Smooth muscle cell (in vitro differentiated cells): Measurements from ENCODE around the gene AQP7. TPM values are rescaled to one million over a fixed set of nuclear protein-coding genes. Genes with fewer than 3 reads are reported as not detected.

Experiments used
- DNase-seq: peaks from one replicate; lab custom pipeline; 2025; ENCODE audit not compliant: unreplicated experiment; lab: John Stamatoyannopoulos, UW
- H2AFZ ChIP-seq: fragments of 200-600 bp; sonication (generic); 2 replicates; pipeline ENCODE4 v1.6.0; 2016; ENCODE audit warnings: antibody characterized with exemption, low read depth, mild to moderate bottlenecking
- H3F3A ChIP-seq: fragments of 200-600 bp; sonication (generic); 2 replicates; pipeline ENCODE4 v1.6.0; 2017; ENCODE audit warnings: antibody characterized with exemption, low read depth
- H3K27ac ChIP-seq: fragments of 200-600 bp; sonication (generic); 2 replicates; pipeline ENCODE4 v1.5.1; 2016; ENCODE audit warnings: low read depth, mild to moderate bottlenecking
- H3K27me3 ChIP-seq: fragments of 200-600 bp; sonication (generic); 2 replicates; pipeline ENCODE4 v1.6.1; 2016; ENCODE audit warnings: low read depth, mild to moderate bottlenecking
- H3K36me3 ChIP-seq: fragments of 200-600 bp; sonication (generic); 2 replicates; pipeline ENCODE4 v1.5.1; 2016; ENCODE audit warnings: low read depth
- H3K4me1 ChIP-seq: fragments of 200-600 bp; sonication (generic); 2 replicates; pipeline ENCODE4 v1.5.1; 2016; ENCODE audit warnings: low read depth
- H3K4me2 ChIP-seq: fragments of 200-600 bp; sonication (generic); 2 replicates; pipeline ENCODE4 v1.6.0; 2016; ENCODE audit warnings: mild to moderate bottlenecking
- H3K4me3 ChIP-seq: fragments of 200-600 bp; sonication (generic); 2 replicates; pipeline ENCODE4 v1.5.1; 2016; ENCODE audit warnings: mild to moderate bottlenecking
- H3K79me2 ChIP-seq: fragments of 200-600 bp; sonication (generic); 2 replicates; pipeline ENCODE4 v1.6.0; 2016; ENCODE audit warnings: low read depth, mild to moderate bottlenecking
- H3K9ac ChIP-seq: fragments of 200-600 bp; sonication (generic); 2 replicates; pipeline ENCODE4 v1.6.0; 2016; ENCODE audit warnings: low read depth
- H3K9me3 ChIP-seq: fragments of 200-600 bp; sonication (generic); replicated peaks from 2 replicates; pipeline ENCODE4 v1.5.1; 2016; ENCODE audit warnings: low read depth
- H4K20me1 ChIP-seq: fragments of 200-600 bp; sonication (generic); 2 replicates; pipeline ENCODE4 v1.6.0; 2016; ENCODE audit warnings: low read depth
- CTCF ChIP-seq: fragments of 200-600 bp; sonication (generic); IDR thresholded peaks from 2 replicates; pipeline ENCODE4 v1.5.1; 2017; ENCODE audit warnings: borderline replicate concordance, mild to moderate bottlenecking, antibody characterized with exemption; ENCODE audit not compliant: insufficient read depth, poor library complexity, severe bottlenecking
- WGBS: methylation state at CpG from one replicate; pipeline ENCODE4 v1.1.7; 2016; ENCODE audit warnings: low lambda C conversion rate; 5-methylcytosine and 5-hydroxymethylcytosine counted together
- polyA plus RNA-seq: library from polyadenylated mRNA; unstranded; fragments of >200 nt; fragmentation: Nextera tagmentation; extraction: Ambion mirVana; gene quantifications from 2 replicates; pipeline ENCODE4 v1.2.1, GENCODE V29; 2016
- total RNA-seq: library from RNA; depleted of rRNA; stranded (reverse); fragments of >200 nt; gene quantifications from 2 replicates; pipeline ENCODE4 v1.2.3, GENCODE V29; 2014

AQP7 gene
- total and polyA plus RNA-seq, 2 experiments from 2014 or later: 0.45 to 0.76 TPM

- H3K79me2 ChIP-seq: no peaks in the 10 kb centered on the region
- no peak overlapping the region for H3K9ac ChIP-seq
- TF ChIP-seq CTCF: no peak
- no peaks in the 10 kb centered on the region for H3K36me3 ChIP-seq
- H3F3A ChIP-seq: no peaks in the 10 kb centered on the region
- DNase-seq: no peak
- peaks cover 9% of the 10 kb centered on the region for H3K4me1 ChIP-seq
- H3K4me3 ChIP-seq: no peak overlapping the region
- H4K20me1 ChIP-seq: no peaks in the 10 kb centered on the region
- H3K27me3 ChIP-seq: no peaks in the 10 kb centered on the region
- no peaks in the 10 kb centered on the region for H3K9me3 ChIP-seq
- no peak overlapping the region for H3K4me2 ChIP-seq
- H3K27ac ChIP-seq: no peak overlapping the region
- no peak overlapping the region for H2AFZ ChIP-seq
- WGBS: 92% methylated on average over 7 of the region's 7 CpGs
Observed at GRCh38 chr9:33440204-33440603, 37.8 kb upstream of the AQP7 start.

GRCh38 chr9:33439731-33440130 lies 37.4 kb upstream of the AQP7 start:
- Histone ChIP-seq H4K20me1 (no peaks in the 10 kb centered on the region), H3K27ac (no peak overlapping the region), H2AFZ (no peak overlapping the region), H3K79me2 (no peaks in the 10 kb centered on the region), H3K4me3 (no peak overlapping the region), H3K36me3 (no peaks in the 10 kb centered on the region), H3K27me3 (no peaks in the 10 kb centered on the region), H3K9me3 (no peaks in the 10 kb centered on the region), H3K9ac (no peak overlapping the region), H3K4me2 (no peak overlapping the region), H3K4me1 (peaks cover 7% of the 10 kb centered on the region), H3F3A (no peaks in the 10 kb centered on the region)
- no peak for TF ChIP-seq CTCF
- DNase-seq: no peak
- 67% methylated on average over 6 of the region's 6 CpGs for WGBS

GRCh38 chr9:33438926-33439680 lies 36.7 kb upstream of the AQP7 start:
- Histone ChIP-seq H2AFZ (no peak overlapping the region), H3K9me3 (no peaks in the 10 kb centered on the region), H3K36me3 (no peaks in the 10 kb centered on the region), H3K4me1 (peaks cover 7% of the 10 kb centered on the region), H3F3A (no peaks in the 10 kb centered on the region), H3K4me3 (no peak overlapping the region), H3K27me3 (no peaks in the 10 kb centered on the region), H3K9ac (no peak overlapping the region), H3K79me2 (no peaks in the 10 kb centered on the region), H3K4me2 (no peak overlapping the region), H4K20me1 (no peaks in the 10 kb centered on the region), H3K27ac (no peak overlapping the region)
- TF ChIP-seq CTCF: no peak
- DNase-seq: no peak
- WGBS: 72% methylated on average over 7 of the region's 7 CpGs

GRCh38 chr9:33437898-33438297 lies 35.5 kb upstream of the AQP7 start:
- TF ChIP-seq CTCF: no peak
- H3K9me3 ChIP-seq: no peaks in the 10 kb centered on the region
- no peaks in the 10 kb centered on the region for H3K27me3 ChIP-seq
- no peak overlapping the region for H2AFZ ChIP-seq
- no peak overlapping the region for H3K4me2 ChIP-seq
- no peak overlapping the region for H3K9ac ChIP-seq
- no peaks in the 10 kb centered on the region for H3F3A ChIP-seq
- H3K27ac ChIP-seq: no peak overlapping the region
- WGBS: 100% methylated on average over 1 of the region's 1 CpG
- DNase-seq: no peak
- H3K79me2 ChIP-seq: no peaks in the 10 kb centered on the region
- peaks cover 7% of the 10 kb centered on the region for H3K4me1 ChIP-seq
- no peak overlapping the region for H3K4me3 ChIP-seq
- no peaks in the 10 kb centered on the region for H4K20me1 ChIP-seq
- no peaks in the 10 kb centered on the region for H3K36me3 ChIP-seq
